DND-41 (cell line): ENCODE results near the gene SLC1A2.

ENCODE experiments used
- ATAC-seq: fragments of 200-7000 bp; cut with Tn5 transposase; 3 replicates; pipeline ENCODE4 v1.9.1; 2021; ENCODE audit warnings: low read depth; ENCODE audit not compliant: insufficient read depth
- DNase-seq: peaks from one replicate; pipeline ENCODE4 v3.0.0-alpha.2; 2020
- H2AFZ ChIP-seq: 2 replicates; pipeline ENCODE4 v1.6.0; 2012; ENCODE audit warnings: low read depth, low read length
- H3K27ac ChIP-seq: 2 replicates; pipeline ENCODE4 v1.5.1; 2012; ENCODE audit warnings: low read length, inconsistent platforms
- H3K27me3 ChIP-seq: fragments of 200-600 bp; sonication (generic); 2 replicates; pipeline ENCODE4 v1.6.0; 2012; ENCODE audit warnings: low read length, mild to moderate bottlenecking, inconsistent platforms; ENCODE audit not compliant: insufficient read depth, poor library complexity
- H3K36me3 ChIP-seq: 2 replicates; pipeline ENCODE4 v1.5.1; 2012; ENCODE audit warnings: low read length, inconsistent platforms; ENCODE audit not compliant: insufficient read depth
- H3K4me1 ChIP-seq: 2 replicates; pipeline ENCODE4 v1.5.1; 2012; ENCODE audit warnings: mild to moderate bottlenecking, low read length; ENCODE audit not compliant: insufficient read depth
- H3K4me2 ChIP-seq: 2 replicates; pipeline ENCODE4 v1.6.0; 2012; ENCODE audit warnings: mild to moderate bottlenecking, moderate library complexity, low read length, inconsistent platforms; ENCODE audit not compliant: insufficient read depth
- H3K4me3 ChIP-seq, 2 experiments: fragments of 200-600 bp in 1 of 2; shearing (Covaris generic) in 1 of 2; 2 replicates each; pipeline ENCODE4 v1.5.1; 2012 to 2016; ENCODE audit warnings: inconsistent platforms in 2 of 2, low read length in 2 of 2, mild to moderate bottlenecking in 2 of 2, low read depth in 1 of 2, moderate library complexity in 1 of 2
- H3K79me2 ChIP-seq: 2 replicates; pipeline ENCODE4 v1.6.0; 2012; ENCODE audit warnings: low read length, inconsistent platforms; ENCODE audit not compliant: insufficient read depth
- H3K9ac ChIP-seq: 2 replicates; pipeline ENCODE4 v1.6.0; 2012; ENCODE audit warnings: low read depth, mild to moderate bottlenecking, inconsistent platforms, low read length, moderate library complexity
- H3K9me3 ChIP-seq: 2 replicates; pipeline ENCODE4 v1.5.1; 2012; ENCODE audit warnings: low read length, moderate library complexity, mild to moderate bottlenecking, inconsistent platforms; ENCODE audit not compliant: insufficient read depth, severe bottlenecking
- H4K20me1 ChIP-seq: 2 replicates; pipeline ENCODE4 v1.6.0; 2012; ENCODE audit warnings: low read length; ENCODE audit not compliant: insufficient read depth
- CTCF ChIP-seq: IDR thresholded peaks from 2 replicates; pipeline ENCODE4 v1.5.1; 2012; ENCODE audit warnings: borderline replicate concordance, low read length, moderate library complexity, mild to moderate bottlenecking; ENCODE audit not compliant: poor library complexity, severe bottlenecking; ENCODE audit errors: extremely low read depth
- EZH2 ChIP-seq: IDR thresholded peaks from 3 replicates; pipeline ENCODE4 v1.6.1; 2012; ENCODE audit warnings: borderline replicate concordance, low read depth, mild to moderate bottlenecking, moderate library complexity, low read length, inconsistent platforms; ENCODE audit not compliant: severe bottlenecking

SLC1A2 gene

GRCh38 chr11:35235157-35235468 is 184.2 kb downstream of the SLC1A2 start:
- peak; percentile 3 for TF ChIP-seq CTCF
- no peak for TF ChIP-seq EZH2
- H3K27ac ChIP-seq = no peak overlapping the region; the same call in 1 of the 2 replicates
- ATAC-seq (no peak), DNase-seq (no peak)
- H3K4me1 ChIP-seq = peaks cover 30% of the 10 kb centered on the region
- H4K20me1 ChIP-seq = no peaks in the 10 kb centered on the region
- H2AFZ ChIP-seq = no peak overlapping the region
- H3K36me3 ChIP-seq = peaks cover 11% of the 10 kb centered on the region; the same call in 1 of the 2 replicates
- no peaks in the 10 kb centered on the region for H3K79me2 ChIP-seq
- no peak overlapping the region for H3K9ac ChIP-seq
- no peaks in the 10 kb centered on the region for H3K27me3 ChIP-seq
- H3K4me3 ChIP-seq = no peak overlapping the region
- no peak overlapping the region for H3K4me2 ChIP-seq
- no peaks in the 10 kb centered on the region for H3K9me3 ChIP-seq

GRCh38 chr11:35234460-35235156 is 184.8 kb downstream of the SLC1A2 start:
- DNase-seq = no peak

GRCh38 chr11:35233518-35233917 is 185.8 kb downstream of the SLC1A2 start:
- no peak overlapping the region for H3K9ac ChIP-seq
- no peaks in the 10 kb centered on the region for H3K27me3 ChIP-seq
- peaks cover 30% of the 10 kb centered on the region for H3K4me1 ChIP-seq
- H3K27ac ChIP-seq = no peak overlapping the region
- no peaks in the 10 kb centered on the region for H3K79me2 ChIP-seq
- no peak overlapping the region for H3K4me3 ChIP-seq
- H3K36me3 ChIP-seq = peaks cover 26% of the 10 kb centered on the region
- no peak overlapping the region for H2AFZ ChIP-seq
- no peak overlapping the region for H3K4me2 ChIP-seq
- TF ChIP-seq EZH2 (no peak), CTCF (no peak)
- no peaks in the 10 kb centered on the region for H4K20me1 ChIP-seq
- H3K9me3 ChIP-seq = no peaks in the 10 kb centered on the region
- no peak for DNase-seq
- no peak for ATAC-seq

More at GRCh38 chr11:35234460-35235156, 184.8 kb downstream of the SLC1A2 start:
- Histone ChIP-seq H2AFZ (no peak overlapping the region), H3K4me1 (peaks cover 30% of the 10 kb centered on the region), H3K79me2 (no peaks in the 10 kb centered on the region), H3K36me3 (peaks cover 15% of the 10 kb centered on the region), H4K20me1 (no peaks in the 10 kb centered on the region), H3K4me2 (no peak overlapping the region), H3K4me3 (no peak overlapping the region), H3K27me3 (no peaks in the 10 kb centered on the region), H3K9ac (no peak overlapping the region), H3K27ac (no peak overlapping the region), H3K9me3 (no peaks in the 10 kb centered on the region)
- no peak for TF ChIP-seq EZH2
- no peak for TF ChIP-seq CTCF
- ATAC-seq = no peak
